Measurements from ENCODE around the gene EIF4G3. TPM values are rescaled to one million over a fixed set of nuclear protein-coding genes. Genes with fewer than 3 reads are reported as not detected.
"Not testable (repeated sequence)": the region's sequence is repeated elsewhere in the genome, so short reads cannot be mapped to it uniquely, and the experiment has no call there.

The EIF4G3 gene
- total and polyA plus RNA-seq, 2 donors = 25.6 to 65.7 TPM

DNA sequence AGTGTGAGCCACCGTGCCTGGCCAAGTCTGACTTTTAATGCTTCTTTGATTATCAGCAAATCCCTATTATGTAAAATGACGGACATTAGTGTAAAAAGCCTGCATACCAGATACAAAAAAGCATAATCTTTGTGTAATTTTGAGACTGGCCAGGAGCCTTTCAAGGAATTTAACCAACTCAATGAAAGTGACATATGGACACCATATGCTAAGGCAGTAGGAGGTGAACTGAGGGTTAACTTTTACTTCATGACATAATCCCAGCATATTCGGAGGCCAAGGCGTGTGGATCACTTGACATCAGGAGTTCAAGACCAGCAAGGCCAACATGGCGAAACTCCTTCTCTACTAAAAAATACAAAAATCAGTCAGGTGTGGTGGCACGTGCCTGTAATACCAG is 94.6 kb downstream of the EIF4G3 start:
- H3K4me3 ChIP-seq (ENCODE audit: low read depth, low read length) = no peak overlapping the region
- no peak for DNase-seq (ENCODE audit: extremely low spot score)
- no peaks in the 10 kb centered on the region for H3K4me1 ChIP-seq (ENCODE audit: insufficient read depth)
- no peaks in the 10 kb centered on the region for H3K36me3 ChIP-seq (ENCODE audit: insufficient read depth)
- 83% methylated on average over 6 of the region's 6 CpGs for WGBS
- H3K27ac ChIP-seq (ENCODE audit: low read depth) = no peak overlapping the region

DNA sequence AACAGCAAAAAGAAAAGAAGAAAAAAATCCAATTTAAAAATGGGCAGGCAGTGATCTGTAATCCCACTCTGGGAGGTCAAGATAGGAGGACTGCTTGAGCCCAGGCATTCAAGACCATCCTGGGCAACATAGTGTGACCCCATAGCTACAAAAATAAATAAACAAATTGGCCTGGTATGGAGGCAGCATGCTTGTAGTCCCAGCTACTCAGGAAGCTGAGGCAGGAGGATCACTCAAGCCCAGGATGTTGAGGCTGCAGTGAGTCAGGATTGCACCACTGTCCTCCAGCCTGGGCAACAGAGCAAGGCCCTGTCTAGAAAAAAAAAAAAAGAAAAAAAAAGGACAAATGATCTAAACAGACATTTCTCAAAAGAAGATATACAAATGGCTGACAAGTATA is 99.6 kb downstream of the EIF4G3 start:
- Histone ChIP-seq H3K4me1 (ENCODE audit: insufficient read depth) (no peaks in the 10 kb centered on the region), H3K4me3 (ENCODE audit: low read depth, low read length) (no peak overlapping the region), H3K27ac (ENCODE audit: low read depth) (no peak overlapping the region), H3K36me3 (ENCODE audit: insufficient read depth) (no peaks in the 10 kb centered on the region)
- DNase-seq (ENCODE audit: extremely low spot score) = no peak

DNA sequence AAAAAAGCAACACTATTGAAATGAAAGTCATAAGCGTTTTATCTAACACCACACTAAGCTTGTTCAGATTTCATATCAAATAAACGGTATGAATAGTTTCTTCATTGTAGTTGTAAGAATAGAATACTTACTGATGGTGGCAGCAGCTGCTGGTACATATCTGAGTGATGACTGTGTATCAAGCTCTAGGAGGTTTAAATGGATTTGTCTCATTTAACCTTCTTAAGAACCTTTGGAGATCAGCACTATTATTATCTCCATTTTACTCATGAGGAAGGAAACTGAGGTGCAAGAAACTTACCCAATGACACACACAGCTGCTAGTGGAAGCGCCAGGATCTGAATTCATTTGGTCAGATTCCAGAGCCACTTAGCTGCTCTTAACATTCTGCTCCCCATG is 104.0 kb downstream of the EIF4G3 start:
- DNase-seq (ENCODE audit: extremely low spot score) = no peak
- H3K27ac ChIP-seq (ENCODE audit: low read depth) = no peak overlapping the region
- no peak overlapping the region for H3K4me3 ChIP-seq (ENCODE audit: low read depth, low read length)
- WGBS = 86% methylated on average over 3 of the region's 3 CpGs
- H3K36me3 ChIP-seq (ENCODE audit: insufficient read depth) = no peaks in the 10 kb centered on the region
- H3K4me1 ChIP-seq (ENCODE audit: insufficient read depth) = no peaks in the 10 kb centered on the region

DNA sequence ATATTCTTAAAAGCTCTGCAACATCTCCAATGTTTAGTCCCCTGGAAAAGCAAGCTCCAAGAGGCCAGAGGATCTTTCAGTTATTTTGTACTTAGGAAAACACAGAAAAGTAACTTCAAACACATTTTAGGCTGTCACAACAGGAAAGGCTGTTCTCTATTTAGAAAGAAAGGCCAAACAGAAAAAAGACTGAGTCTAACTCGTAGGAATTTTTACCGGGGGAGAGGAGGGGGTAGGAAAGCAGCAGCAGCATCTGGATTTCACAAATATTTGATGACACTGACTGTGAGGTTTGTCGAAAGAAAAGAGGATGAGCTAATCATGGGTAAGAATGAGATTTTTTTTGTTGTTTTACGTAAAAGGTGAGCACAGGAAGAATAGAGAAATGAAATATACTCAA is 107.1 kb downstream of the EIF4G3 start:
- no peak overlapping the region for H3K27ac ChIP-seq (ENCODE audit: low read depth)

DNA sequence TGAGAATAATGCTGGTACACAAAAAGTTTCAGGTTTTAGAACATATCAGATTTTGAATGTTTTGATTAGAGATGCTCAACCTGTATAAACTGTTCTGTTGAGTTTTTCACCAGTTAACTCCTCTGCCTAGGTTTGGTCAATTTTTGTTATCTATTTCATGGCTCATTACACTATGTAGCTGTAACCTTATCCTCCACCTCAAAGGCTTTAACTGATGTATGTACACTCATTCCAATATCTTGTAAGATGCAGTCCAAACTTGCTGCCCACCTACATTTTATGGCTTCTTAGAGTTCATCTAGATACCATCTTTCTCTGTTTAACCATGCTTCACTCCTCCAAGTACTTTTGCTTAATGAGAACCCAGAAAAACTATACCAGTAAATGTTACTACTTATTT is 107.8 kb downstream of the EIF4G3 start:
- no peak overlapping the region for H3K27ac ChIP-seq (ENCODE audit: low read depth)
- no peaks in the 10 kb centered on the region for H3K4me1 ChIP-seq (ENCODE audit: insufficient read depth)
- DNase-seq (ENCODE audit: extremely low spot score) = no peak
- H3K4me3 ChIP-seq (ENCODE audit: low read depth, low read length) = no peak overlapping the region
- no peaks in the 10 kb centered on the region for H3K36me3 ChIP-seq (ENCODE audit: insufficient read depth)

More for the DNA sequence above, 107.1 kb downstream of the EIF4G3 start:
- Histone ChIP-seq H3K4me1 (ENCODE audit: insufficient read depth) (no peaks in the 10 kb centered on the region), H3K36me3 (ENCODE audit: insufficient read depth) (no peaks in the 10 kb centered on the region), H3K4me3 (ENCODE audit: low read depth, low read length) (no peak overlapping the region)
- DNase-seq (ENCODE audit: extremely low spot score) = no peak
- 35% methylated on average over 4 of the region's 4 CpGs for WGBS

DNA sequence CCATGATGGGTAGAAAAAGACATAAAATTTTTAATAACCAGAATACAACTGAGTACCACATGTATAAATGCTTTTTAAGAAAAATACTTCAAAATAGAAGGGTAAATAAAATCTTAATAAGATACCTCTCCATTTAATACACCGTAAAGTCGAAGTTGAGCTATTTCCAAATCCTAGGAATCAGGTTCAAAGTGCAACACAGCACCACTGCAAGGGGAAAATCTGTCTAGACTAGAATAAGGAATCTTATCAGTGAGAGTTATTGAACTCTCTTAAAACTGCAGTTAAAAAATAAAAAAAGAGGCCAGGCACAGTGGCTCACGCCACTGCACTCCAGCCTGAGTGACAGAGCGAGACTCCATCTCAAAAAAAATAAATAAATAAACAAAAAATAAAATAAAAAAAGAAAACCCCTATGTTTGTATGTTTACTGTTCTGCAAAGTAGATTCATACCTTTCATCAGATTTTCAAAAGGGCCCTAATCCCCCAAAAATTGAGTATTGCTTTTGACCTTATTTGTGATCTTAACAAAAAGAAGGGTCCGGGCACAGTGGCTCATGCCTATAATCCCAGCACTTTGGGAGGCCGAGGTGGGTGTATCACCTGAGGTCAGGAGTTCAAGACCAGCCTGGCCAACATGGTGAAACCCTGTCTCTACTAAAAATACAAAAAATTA is 109.0 kb downstream of the EIF4G3 start:
- no peaks in the 10 kb centered on the region for H3K4me1 ChIP-seq (ENCODE audit: insufficient read depth)
- WGBS = 94% methylated on average over 6 of the region's 6 CpGs
- no peaks in the 10 kb centered on the region for H3K36me3 ChIP-seq (ENCODE audit: insufficient read depth)

DNA sequence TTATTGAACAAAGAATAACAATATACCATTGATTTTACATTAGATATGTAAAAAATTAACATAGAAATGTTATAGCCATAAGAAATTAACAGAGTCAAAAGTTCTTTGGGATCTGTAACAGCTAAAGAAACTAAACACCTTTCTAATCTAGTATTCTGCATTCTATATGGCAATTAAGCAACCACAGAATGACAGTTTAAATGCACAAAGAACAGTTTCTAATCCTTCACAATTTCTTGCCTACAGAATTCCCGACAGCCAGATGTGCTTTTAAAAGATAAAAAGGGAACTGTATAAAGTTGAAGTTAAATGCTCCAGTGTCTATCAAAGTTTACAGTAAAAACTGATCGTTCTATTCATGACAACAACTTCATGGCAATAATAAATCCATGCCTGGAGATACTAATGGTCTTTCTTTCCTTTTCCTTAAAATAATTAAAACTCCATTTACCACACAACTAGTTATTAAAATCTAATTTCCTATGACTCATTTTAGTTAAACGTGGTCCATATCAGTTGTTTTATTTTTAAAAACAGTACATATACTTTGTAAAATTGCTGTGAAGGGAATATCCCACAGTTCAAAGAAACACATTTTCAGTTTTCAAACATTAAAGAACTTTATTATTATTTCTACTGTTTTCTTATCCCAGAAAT is 110.2 kb downstream of the EIF4G3 start:
- Histone ChIP-seq H3K4me3 (ENCODE audit: low read depth, low read length) (no peak overlapping the region), H3K4me1 (ENCODE audit: insufficient read depth) (no peaks in the 10 kb centered on the region), H3K27ac (ENCODE audit: low read depth) (no peak overlapping the region), H3K36me3 (ENCODE audit: insufficient read depth) (no peaks in the 10 kb centered on the region)
- WGBS = 50% methylated on average over 3 of the region's 3 CpGs
- no peak for DNase-seq (ENCODE audit: extremely low spot score)

More for the DNA sequence above, 109.0 kb downstream of the EIF4G3 start:
- DNase-seq (ENCODE audit: extremely low spot score) = no peak
- H3K4me3 ChIP-seq (ENCODE audit: low read depth, low read length) = no peak overlapping the region
- H3K27ac ChIP-seq (ENCODE audit: low read depth) = no peak overlapping the region

DNA sequence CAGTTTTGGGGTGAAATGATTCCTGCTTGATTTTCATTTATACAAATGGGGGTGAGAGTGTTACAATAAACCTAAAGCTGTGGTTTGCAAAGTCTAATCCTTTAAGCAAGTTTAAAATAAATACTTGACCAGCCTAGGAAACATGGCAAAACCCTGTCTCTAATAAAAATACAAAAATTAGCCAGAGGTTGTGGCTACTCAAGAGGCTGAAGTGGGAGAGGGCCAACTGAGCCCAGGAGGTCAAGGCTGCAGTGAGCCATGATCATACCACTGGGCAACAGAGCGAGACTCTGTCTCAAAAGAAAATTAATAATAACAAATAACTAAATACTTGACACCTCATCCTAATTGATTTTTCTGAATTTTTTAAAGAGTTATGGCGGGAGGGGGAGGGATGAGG is 110.8 kb downstream of the EIF4G3 start:
- Histone ChIP-seq H3K36me3 (ENCODE audit: insufficient read depth) (no peaks in the 10 kb centered on the region), H3K4me1 (ENCODE audit: insufficient read depth) (no peaks in the 10 kb centered on the region), H3K27ac (ENCODE audit: low read depth) (no peak overlapping the region), H3K4me3 (ENCODE audit: low read depth, low read length) (no peak overlapping the region)
- no peak for DNase-seq (ENCODE audit: extremely low spot score)
- WGBS = 100% methylated on average over 2 of the region's 2 CpGs

DNA sequence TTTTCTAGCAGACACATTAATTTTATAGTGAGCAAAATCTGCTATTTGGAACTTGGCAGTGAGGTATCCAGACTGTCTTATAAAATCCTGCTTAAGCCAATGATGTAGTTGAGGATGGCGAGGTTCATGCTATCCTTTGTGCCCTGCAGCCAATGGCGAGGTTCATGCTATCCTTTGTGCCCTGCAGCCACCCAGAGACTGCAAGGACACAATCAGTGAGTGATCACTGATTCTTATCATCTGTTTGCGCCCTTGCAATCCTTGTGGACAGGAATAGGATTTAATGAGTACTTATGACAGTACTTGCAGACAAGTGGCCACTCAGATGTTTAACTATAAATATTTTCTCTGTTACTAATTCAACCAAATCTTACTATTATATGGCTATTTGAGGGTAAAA is 112.6 kb downstream of the EIF4G3 start:
- no peak overlapping the region for H3K27ac ChIP-seq (ENCODE audit: low read depth)
- no peak overlapping the region for H3K4me3 ChIP-seq (ENCODE audit: low read depth, low read length)
- no peaks in the 10 kb centered on the region for H3K4me1 ChIP-seq (ENCODE audit: insufficient read depth)
- no peak for DNase-seq (ENCODE audit: extremely low spot score)
- 86% methylated on average over 3 of the region's 3 CpGs for WGBS
- H3K36me3 ChIP-seq (ENCODE audit: insufficient read depth) = no peaks in the 10 kb centered on the region

DNA sequence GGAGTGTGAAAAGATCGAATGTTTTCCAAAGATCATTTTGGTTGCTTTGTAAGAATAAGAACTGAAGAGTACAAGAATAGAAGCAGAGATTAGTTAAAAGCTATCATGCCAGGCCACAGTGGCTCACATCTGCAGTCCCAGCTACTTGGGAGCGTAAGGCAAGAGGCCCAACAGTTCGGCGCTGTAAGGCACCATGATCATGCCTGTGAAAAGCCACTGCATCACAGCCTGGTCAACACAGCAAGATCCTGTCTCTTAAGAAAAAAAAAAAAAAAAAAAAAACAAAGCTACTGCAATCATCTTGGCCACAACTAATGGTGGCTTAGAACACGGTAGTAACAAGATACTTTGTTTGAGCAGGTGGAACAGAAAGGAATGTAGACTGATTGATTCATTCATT is 116.2 kb downstream of the EIF4G3 start:
- Histone ChIP-seq H3K36me3 (ENCODE audit: insufficient read depth) (no peaks in the 10 kb centered on the region), H3K27ac (ENCODE audit: low read depth) (no peak overlapping the region), H3K4me3 (ENCODE audit: low read depth, low read length) (no peak overlapping the region), H3K4me1 (ENCODE audit: insufficient read depth) (peaks cover 2% of the 10 kb centered on the region)
- 91% methylated on average over 5 of the region's 5 CpGs for WGBS
- no peak for DNase-seq (ENCODE audit: extremely low spot score)

DNA sequence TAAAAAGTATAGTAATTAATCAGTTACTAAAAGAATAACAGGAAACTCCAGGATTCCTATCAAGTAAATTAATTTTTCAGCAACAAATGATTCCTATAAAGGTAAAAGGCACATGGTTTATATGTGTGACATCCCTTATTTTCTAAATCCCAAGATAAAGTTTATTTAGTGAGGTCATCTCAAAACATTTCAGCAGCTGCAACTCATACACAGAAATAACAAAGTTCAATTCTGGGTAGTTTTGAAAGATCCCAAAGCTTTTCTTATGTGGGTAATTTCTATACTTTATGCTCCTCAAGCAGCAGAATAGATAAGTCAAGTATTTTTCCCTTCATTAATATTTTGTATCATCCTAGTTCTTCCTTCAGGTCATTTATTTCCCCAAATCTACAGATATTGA is 117.7 kb downstream of the EIF4G3 start:
- Histone ChIP-seq H3K4me3 (ENCODE audit: low read depth, low read length) (no peak overlapping the region), H3K36me3 (ENCODE audit: insufficient read depth) (no peaks in the 10 kb centered on the region), H3K27ac (ENCODE audit: low read depth) (no peak overlapping the region), H3K4me1 (ENCODE audit: insufficient read depth) (peaks cover 2% of the 10 kb centered on the region)
- no peak for DNase-seq (ENCODE audit: extremely low spot score)

DNA sequence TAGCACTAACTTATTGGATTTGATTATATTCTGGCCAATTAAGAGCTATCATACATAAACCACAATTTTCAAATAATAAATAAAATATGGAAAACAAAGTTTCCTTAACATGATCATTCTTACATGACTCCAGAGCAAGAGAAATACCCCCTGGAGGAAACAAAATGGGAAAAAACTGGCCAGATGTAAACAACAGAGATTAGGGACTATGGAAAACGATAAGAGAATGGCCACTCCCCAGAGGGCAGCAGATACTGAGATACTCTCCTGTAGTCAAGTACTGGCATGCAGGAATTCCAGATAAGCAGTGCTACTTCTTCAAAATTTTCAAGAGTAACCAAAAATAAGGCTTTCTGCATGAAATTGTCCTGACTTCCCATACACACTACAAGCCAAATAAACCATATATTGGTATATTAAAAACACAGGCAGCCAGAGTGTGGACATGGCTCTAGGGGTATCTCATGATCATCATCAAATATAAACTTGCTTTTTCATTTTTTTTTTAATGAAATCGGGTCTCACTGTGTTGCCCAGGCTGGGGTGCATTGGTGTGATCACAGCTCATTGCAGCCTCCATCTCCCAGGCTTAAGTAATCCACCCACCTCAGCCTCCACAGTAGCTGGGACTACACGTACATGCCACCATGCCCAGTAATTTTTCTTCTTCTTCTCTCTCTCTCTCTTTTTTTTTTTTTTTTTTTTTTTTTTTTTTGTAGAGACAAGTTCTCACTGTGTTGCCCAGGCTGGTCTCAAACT is 118.5 kb downstream of the EIF4G3 start:
- H3K4me3 ChIP-seq (ENCODE audit: low read depth, low read length) = no peak overlapping the region
- no peak for DNase-seq (ENCODE audit: extremely low spot score)
- peaks cover 2% of the 10 kb centered on the region for H3K4me1 ChIP-seq (ENCODE audit: insufficient read depth)
- no peak overlapping the region for H3K27ac ChIP-seq (ENCODE audit: low read depth)
- 56% methylated on average over 3 of the region's 3 CpGs for WGBS
- H3K36me3 ChIP-seq (ENCODE audit: insufficient read depth) = no peaks in the 10 kb centered on the region

DNA sequence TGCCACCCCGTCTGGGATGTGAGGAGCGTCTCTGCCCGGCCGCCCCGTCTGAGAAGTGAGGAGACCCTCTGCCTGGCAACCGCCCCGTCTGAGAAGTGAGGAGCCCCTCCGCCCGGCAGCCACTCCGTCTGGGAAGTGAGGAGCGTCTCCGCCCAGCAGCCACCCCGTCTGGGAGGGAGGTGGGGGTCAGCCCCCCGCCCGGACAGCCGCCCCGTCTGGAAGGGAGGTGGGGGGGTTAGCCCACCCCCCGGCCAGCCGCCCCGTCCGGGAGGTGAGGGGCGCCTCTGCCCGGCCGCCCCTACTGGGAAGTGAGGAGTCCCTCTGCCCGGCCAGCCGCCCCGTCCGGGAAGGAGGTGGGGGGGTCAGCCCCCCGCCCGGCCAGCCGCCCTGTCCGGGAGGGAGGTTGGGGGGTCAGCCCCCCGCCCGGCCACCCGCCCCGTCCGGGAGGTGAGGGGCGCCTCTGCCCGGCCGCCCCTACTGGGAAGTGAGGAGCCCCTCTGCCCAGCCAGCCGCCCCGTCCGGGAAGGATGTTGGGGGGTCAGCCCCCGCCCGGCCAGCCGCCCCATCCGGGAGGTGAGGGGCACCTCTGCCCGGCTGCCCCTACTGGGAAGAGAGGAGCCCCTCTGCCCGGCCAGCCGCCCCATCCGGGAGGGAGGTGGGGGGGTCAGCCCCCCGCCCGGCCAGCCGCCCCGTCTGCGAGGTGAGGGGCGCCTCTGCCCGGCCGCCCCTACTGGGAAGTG is 123.3 kb downstream of the EIF4G3 start:
- not testable (repeated sequence) for H3K27ac ChIP-seq (ENCODE audit: low read depth); H3K36me3 ChIP-seq (ENCODE audit: insufficient read depth); DNase-seq (ENCODE audit: extremely low spot score); H3K4me1 ChIP-seq (ENCODE audit: insufficient read depth); H3K4me3 ChIP-seq (ENCODE audit: low read depth, low read length)
- WGBS = 97% methylated on average over 49 of the region's 59 CpGs

Measured in urinary bladder (tissue), 4 donors.